Stimulated activated CD4-positive, alpha-beta T cell treated with anti-CD3 and anti-CD28 coated beads, Interleukin-2, amount 100 ng/mL, for 48 hours (primary cell): Measurements from ENCODE around the gene ZC3HAV1.

ENCODE experiments used
- DNase-seq, 2 donors: peaks; one replicate each; pipeline ENCODE4 v3.0.0-alpha.2; 2020

Gene ZC3HAV1

GRCh38 chr7:139004321-139005090 is 105.0 kb downstream of the ZC3HAV1 start:
- no peak for DNase-seq

- no peak for DNase-seq
Observed at GRCh38 chr7:138999414-138999813, 110.1 kb downstream of the ZC3HAV1 start.
